Bronchial epithelial cell (primary cell): ENCODE data around the gene RELA. TPM values are rescaled to one million over a fixed set of nuclear protein-coding genes. Genes with fewer than 3 reads are reported as not detected.
"Not testable (repeated sequence)": the region's sequence is repeated elsewhere in the genome, so short reads cannot be mapped to it uniquely, and the experiment has no call there.

ENCODE experiments used
- DNase-seq: peaks from one replicate; pipeline ENCODE4 v3.0.0-alpha.2; 2010; ENCODE audit warnings: low read depth
- FAIRE-seq: peaks from 2 replicates; lab custom pipeline; 2011; peaks lifted over from hg19 to GRCh38; lab: Jason Lieb, UNC
- H3K27me3 ChIP-seq: 2 replicates; pipeline ENCODE4 v1.5.1; 2011; ENCODE audit warnings: low read length; ENCODE audit not compliant: control insufficient read depth, insufficient read depth
- H3K36me3 ChIP-seq: 2 replicates; pipeline ENCODE4 v1.5.1; 2011; ENCODE audit warnings: low read length; ENCODE audit not compliant: control insufficient read depth, insufficient read depth
- H3K4me3 ChIP-seq: 2 replicates; pipeline ENCODE4 v1.5.1; 2011; ENCODE audit warnings: mild to moderate bottlenecking, low read depth, low read length, control low read depth
- CTCF ChIP-seq: IDR thresholded peaks from 2 replicates; pipeline ENCODE4 v1.5.1; 2011; ENCODE audit warnings: mild to moderate bottlenecking, moderate library complexity, low read length, control low read depth, inconsistent platforms; ENCODE audit not compliant: insufficient read depth, severe bottlenecking
- total RNA-seq: library from RNA; depleted of rRNA; stranded (reverse); fragments of >200 nt; gene quantifications from 2 replicates; pipeline ENCODE4 v1.2.1, GENCODE V29; 2014

The RELA gene
- 9.5 and 15.2 TPM in 2 replicates for total RNA-seq

GRCh38 chr11:65662799-65663638, at the start of gene RELA:
TSS of gene RELA (minus strand) at chr11:65662916. CDS start at chr11:65662832, 84 bp downstream.
- DNase-seq, result peak; percentile 77
- Histone ChIP-seq H3K36me3 (peaks cover 27% of the 10 kb centered on the region), H3K27me3 (no peaks in the 10 kb centered on the region), H3K4me3 (peak within 1 kb of the TSS; percentile 74)
- FAIRE-seq, result no peak
- no peak for TF ChIP-seq CTCF

- DNase-seq (peak; percentile 95), FAIRE-seq (no peak)
- Histone ChIP-seq H3K4me3 (peak within 1 kb of the TSS; percentile 59), H3K27me3 (no peaks in the 10 kb centered on the region), H3K36me3 (peaks cover 30% of the 10 kb centered on the region)
- peak; percentile 99 for TF ChIP-seq CTCF
Measured at GRCh38 chr11:65711785-65712632, 49.3 kb upstream of the RELA start, which contains the start of gene KAT5. TSS of gene KAT5 (plus strand) at chr11:65712252. CDS start at chr11:65712268, 16 bp downstream.

GRCh38 chr11:65710421-65710820, 47.7 kb upstream of the RELA start:
- H3K4me3 ChIP-seq, result no peak overlapping the region
- DNase-seq (peak; percentile 15), FAIRE-seq (no peak)
- no peak for TF ChIP-seq CTCF
- no peaks in the 10 kb centered on the region for H3K27me3 ChIP-seq
- peaks cover 21% of the 10 kb centered on the region for H3K36me3 ChIP-seq

- FAIRE-seq (no peak), DNase-seq (no peak)
- no peak for TF ChIP-seq CTCF
- Histone ChIP-seq H3K36me3 (peaks cover 15% of the 10 kb centered on the region), H3K4me3 (no peak overlapping the region), H3K27me3 (no peaks in the 10 kb centered on the region)
Measured at GRCh38 chr11:65709661-65710060, 46.9 kb upstream of the RELA start.

GRCh38 chr11:65708451-65708850, 45.7 kb upstream of the RELA start:
- FAIRE-seq, result no peak

GRCh38 chr11:65707002-65707401, 44.3 kb upstream of the RELA start:
- not testable (repeated sequence) for DNase-seq, H3K4me3 ChIP-seq, FAIRE-seq, H3K36me3 ChIP-seq, H3K27me3 ChIP-seq

More at GRCh38 chr11:65708451-65708850, 45.7 kb upstream of the RELA start:
- Histone ChIP-seq H3K36me3 (peaks cover 6% of the 10 kb centered on the region), H3K4me3 (no peak overlapping the region), H3K27me3 (no peaks in the 10 kb centered on the region)
- no peak for DNase-seq
- no peak for TF ChIP-seq CTCF
